ENCODE measurements around the gene PSKH1. TPM values are rescaled to one million over a fixed set of nuclear protein-coding genes. Genes with fewer than 3 reads are reported as not detected.

Gene PSKH1
- total and polyA plus RNA-seq, 9 of the 15 experiments (the other 6 are each of a cell fraction or from before 2014, with no cell fraction given): 0.96 to 20.9 (median 9.4) TPM

- TF ChIP-seq ZBTB49 (CRISPR knock-in tag; IDR thresholded peaks at IDR 0.05; ENCODE audit: borderline replicate concordance) (no peak), NFE2L1 (tag; IDR thresholded peaks at IDR 0.05; ENCODE audit: borderline replicate concordance, low read depth) (no peak), E2F1 (CRISPR knock-in tag; IDR thresholded peaks at IDR 0.05) (0 out of 2 replicates have a peak, but pooled peaks have one; percentile 29), ZNF655 (CRISPR knock-in tag; IDR thresholded peaks at IDR 0.05) (no peak), DEAF1 (CRISPR knock-in tag; IDR thresholded peaks at IDR 0.05) (no peak), FOXP1 (CRISPR knock-in tag; IDR thresholded peaks at IDR 0.05) (no peak), YY1 (IDR thresholded peaks at IDR 0.05; ENCODE audit: borderline replicate concordance in 1 of 3, control insufficient read depth in 1 of 3, extremely low read depth in 1 of 3, insufficient read depth in 3 of 3, insufficient read length in 1 of 3, insufficient replicate concordance in 2 of 3, low read depth in 1 of 3, low read length in 2 of 3) (peak in 1 of 3 experiments; percentile 15), CREM (IDR thresholded peaks at IDR 0.05; ENCODE audit: low read depth) (no peak), ZNF584 (CRISPR knock-in tag; IDR thresholded peaks at IDR 0.05; ENCODE audit: low read depth) (no peak), MLX (CRISPR knock-in tag; conservative IDR thresholded peaks at IDR 0.05) (no peak), DDX20 (tag; IDR thresholded peaks at IDR 0.05; ENCODE audit: low read depth) (no peak), UBTF (IDR thresholded peaks at IDR 0.05; ENCODE audit: borderline replicate concordance in 1 of 2, low read depth in 2 of 2, low read length in 2 of 2) (peak in 1 of 2 experiments; percentile 24; a peak in 1 of 4 replicates), ZC3H11A (IDR thresholded peaks at IDR 0.05; ENCODE audit: low read depth, low read length) (no peak), GABPA (tag; conservative IDR thresholded peaks at IDR 0.05; ENCODE audit: low read depth) (no peak), SRSF9 (IDR thresholded peaks at IDR 0.05; ENCODE audit: borderline replicate concordance, low read depth, low read length) (no peak), ZKSCAN8 (CRISPR knock-in tag; IDR thresholded peaks at IDR 0.05) (no peak)
Measured at GRCh38 chr16:67967958-67968399, 74.9 kb downstream of the PSKH1 start (continued).
